GM18861 (cell line): ENCODE measurements around the gene JAKMIP2.
"Not testable (repeated sequence)": the region's sequence is repeated elsewhere in the genome, so short reads cannot be mapped to it uniquely, and the experiment has no call there.

Experiments used
- ATAC-seq: cut with Tn5 transposase; IDR thresholded peaks from one replicate; pipeline ENCODE4 v1.9.1; 2021; ENCODE audit not compliant: unreplicated experiment

The JAKMIP2 gene

DNA sequence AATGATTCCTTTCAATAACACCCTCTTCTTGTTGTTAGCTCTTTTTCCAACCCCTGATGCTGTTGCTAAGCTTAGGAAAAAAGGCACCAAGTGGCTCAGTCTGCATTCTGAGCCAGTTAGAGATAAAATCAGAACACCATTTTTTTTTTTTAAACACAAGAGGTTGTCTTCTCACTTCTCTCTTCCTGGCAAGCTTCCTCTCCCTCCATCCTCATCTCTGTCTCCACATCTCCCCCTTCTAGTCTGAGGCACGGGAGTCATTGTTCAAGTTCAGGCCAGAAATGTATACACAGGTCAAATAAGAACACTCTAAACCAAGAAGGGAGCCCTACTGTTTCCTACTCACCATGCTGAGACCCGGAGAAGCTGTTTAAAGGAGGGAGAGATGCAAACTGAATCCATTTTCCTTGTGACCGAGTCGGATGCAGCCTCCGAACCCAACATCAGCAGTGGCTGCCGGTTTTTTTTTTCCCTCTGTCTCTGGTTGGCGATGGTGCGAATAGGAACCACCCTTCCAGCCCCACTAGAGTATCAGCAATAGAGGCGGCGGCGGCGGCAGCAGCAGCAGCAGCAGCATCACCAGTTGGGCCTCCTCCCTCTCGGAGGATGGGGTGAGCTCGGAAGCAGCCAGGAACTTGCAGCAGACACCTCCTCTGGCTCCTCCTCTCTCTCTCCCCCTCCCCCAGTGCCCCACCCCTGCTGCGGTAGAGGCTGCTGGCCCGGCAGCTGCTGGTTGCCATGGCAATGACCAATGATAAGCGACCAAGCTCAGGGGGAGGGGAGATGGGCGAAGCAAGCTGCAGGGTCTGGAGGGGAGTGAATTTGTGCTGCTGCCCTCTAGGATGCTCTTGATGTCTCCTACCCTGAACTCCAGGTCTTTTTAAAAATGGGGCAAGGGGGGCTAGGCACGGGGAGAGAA, at the start of gene JAKMIP2:
TSS of gene JAKMIP2 (minus strand) at position 619 of the 919 bp plus-strand sequence. CDS start 110,922 bp downstream, outside the sequence.
- ATAC-seq = no peak

DNA sequence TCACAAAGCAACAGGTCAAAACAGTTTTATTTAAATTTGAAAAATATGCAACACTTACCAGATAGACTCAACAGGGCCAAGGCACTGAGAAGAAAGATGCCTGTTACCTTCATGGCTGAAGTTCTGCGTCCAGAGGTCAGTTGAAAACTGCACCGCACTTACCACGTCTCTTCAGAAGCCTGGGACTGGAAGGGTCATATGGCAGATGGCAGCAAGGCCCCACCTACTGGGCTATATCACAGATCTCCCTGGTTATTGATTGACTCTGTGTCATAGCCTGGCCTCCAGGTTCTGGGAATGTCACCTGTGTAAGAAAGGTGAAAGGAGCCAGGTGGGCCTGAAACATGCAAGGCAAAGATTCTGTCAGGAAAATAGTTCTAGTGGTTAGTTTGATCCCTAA, 48.9 kb upstream of the JAKMIP2 start, which contains the start of gene SPINK1:
TSS of gene SPINK1 (minus strand) at position 207 of the 400 bp plus-strand sequence. CDS start at position 113, 94 bp downstream.
- no peak for ATAC-seq

DNA sequence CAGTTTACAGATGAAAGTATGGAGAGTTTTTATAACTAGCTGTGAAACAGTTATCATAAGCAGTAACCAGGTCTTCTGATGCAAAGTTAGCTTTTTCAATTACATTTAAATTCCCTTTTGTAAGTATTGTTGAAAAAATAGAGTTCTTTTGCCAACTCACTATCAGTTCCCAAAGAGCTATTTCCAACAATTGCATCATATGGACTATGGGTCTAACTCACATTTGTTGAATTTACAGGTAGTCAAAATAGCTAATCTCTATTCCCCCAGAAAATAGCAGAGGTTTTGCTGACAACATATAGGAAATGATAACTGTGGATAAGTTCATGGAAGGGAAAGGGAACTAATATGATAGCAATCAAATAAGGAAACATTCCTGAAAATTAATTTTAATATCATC, 47.5 kb upstream of the JAKMIP2 start:
- ATAC-seq = no peak

DNA sequence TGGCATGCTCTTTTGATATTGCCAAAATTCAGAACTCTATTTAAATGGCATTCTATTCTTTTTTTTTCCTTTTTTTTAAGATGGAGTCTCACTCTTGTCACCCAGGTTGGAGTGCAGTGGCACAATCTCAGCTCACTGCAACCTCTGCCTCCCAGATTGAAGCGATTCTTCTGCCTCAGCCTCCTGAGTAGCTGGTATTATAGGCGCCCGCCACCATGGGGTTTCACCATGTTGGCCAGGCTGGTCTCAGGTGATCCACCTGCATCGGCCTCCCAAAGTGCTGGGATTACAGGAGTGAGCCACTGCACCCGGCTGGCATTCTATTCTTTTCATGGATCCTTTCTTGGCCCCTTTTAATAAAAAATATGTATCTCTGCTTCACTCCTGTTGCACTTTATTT, 44.5 kb upstream of the JAKMIP2 start:
- not testable (repeated sequence) for ATAC-seq

DNA sequence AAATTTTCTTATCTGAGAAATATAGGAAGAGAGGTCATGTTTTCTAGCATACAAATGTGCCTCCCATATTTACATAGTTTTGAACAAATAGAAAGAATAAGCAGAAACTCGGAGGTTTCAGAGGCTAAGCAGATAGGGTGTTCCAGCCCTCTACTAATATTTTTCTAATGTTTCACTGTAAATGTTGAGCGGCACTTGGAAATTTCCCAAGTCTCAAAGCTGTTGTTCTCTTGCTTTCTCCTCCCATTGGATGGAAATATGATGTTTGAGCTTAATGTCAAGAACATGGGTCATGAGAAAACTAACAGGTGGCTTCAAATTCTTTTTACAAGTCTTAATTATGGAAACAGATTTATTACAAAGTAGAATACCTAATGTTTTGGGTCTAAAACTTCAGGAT, 43.8 kb upstream of the JAKMIP2 start:
- ATAC-seq = no peak

DNA sequence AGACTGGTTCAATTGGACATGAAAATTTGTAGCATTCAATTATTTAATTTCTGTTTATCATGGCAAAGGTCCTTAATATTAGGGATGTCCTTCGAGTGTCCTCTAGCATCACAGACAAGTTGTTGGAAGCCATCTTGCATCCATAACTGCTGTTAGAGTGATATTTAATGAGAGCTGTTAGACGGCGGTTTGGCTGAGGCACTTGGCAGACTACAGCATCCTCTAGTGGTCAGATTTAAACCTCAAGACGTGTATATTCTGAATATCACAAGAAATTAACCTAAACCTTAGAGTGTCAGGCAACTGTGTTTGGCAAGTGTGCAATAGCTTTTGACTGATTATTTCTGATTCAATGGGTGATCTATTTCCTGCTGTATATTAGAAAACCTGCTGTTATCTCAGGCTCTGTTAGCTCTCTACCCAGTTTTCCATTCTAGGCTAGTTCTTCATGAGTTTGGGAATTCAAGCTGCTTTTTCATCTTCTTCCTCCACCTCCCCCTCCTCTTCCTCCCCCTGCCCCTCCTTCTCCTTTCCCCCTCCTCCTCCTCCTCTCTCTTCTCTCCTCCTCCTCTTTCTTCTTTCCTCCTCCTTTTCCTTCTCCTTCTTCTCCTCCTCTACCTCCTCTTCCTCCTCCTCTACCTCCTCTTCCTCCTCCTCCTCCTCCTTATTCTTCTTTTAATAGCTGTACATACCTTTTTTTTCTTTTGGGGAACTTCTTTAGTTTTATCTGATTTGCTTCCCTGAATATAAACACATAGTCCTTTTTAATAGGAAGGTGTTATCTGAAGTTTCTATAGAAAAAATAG, 40.4 kb upstream of the JAKMIP2 start:
- peak; percentile 85 for ATAC-seq

DNA sequence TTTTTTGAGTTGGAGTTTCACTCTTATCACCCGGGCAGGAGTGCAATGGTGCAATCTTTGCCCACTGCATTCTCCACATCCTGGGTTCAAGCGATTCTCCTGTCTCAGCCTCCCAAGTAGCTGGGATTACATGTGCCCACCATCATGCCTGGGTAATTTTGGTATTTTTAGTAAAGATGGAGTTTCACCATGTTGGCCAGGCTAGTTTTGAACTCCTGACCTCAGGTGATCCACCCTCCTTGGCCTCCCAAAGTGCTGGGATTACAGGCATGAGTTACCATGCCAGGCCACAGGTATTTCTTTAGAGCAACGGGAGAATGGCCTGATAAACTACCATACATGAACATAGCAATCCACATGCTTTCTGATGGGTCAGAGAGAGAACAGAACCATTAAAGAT, 39.7 kb upstream of the JAKMIP2 start:
- not testable (repeated sequence) for ATAC-seq

DNA sequence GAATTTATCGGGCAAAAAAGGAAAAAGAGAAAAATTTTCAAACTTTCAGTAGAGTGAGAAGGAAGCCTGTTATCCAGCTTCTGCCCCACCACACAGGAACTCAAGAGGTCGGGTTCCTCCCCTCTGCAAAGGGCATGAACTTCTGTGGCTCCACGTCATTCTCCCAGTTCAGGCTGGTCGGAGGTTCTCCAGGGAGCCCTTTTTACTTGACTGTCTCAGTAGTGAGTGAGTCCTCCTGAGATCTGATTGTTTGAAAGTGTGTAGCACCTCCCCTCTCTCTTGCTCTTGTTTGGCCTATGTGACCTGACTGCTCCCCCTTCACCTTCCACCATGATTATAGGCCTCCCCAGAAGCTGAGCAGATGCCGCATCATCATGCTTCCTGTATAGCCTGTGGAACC, 39.2 kb upstream of the JAKMIP2 start:
- ATAC-seq = no peak

DNA sequence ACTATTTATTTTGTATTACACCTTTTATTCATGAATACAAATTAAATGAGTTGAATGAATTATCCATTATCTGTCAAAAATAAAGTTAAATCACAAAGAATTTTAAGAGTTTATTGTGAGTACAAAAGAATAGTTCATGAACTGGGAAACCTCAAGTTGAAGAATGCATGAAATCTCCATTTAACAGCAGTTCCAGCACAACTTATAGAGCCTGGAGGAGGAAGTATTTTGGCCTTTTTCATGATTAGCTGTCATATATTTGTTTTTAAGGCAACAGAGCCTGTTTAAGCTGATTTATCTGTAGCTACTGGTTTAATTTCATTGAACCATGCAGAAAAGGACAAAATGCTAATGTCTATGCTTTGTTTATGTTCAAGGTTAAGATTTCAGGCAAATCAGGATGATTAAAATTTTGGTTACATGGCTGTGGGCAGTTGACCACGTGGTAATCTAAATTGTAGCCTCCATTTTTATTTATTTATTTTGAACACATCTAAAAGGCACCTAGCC, 36.8 kb upstream of the JAKMIP2 start:
- ATAC-seq = no peak

DNA sequence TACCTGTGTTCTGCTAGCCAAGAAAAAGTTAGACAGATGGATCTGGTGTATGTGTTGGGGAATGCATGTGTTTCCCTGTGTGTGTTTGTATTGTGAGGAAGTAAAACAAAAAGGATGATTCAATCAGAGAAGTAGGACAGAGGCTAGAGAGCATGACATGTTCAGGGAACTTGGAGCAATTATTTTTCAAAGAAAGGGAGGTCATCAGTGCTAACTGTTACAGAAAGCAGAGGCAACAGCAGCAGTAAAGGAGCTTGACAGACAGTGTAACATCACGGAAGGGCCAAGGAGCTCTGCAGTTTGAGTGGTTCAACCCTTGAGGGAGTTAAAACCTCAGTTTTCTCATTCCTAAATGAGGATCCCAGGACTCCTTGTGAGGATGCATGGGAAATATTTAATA, 35.8 kb upstream of the JAKMIP2 start:
- ATAC-seq = no peak

DNA sequence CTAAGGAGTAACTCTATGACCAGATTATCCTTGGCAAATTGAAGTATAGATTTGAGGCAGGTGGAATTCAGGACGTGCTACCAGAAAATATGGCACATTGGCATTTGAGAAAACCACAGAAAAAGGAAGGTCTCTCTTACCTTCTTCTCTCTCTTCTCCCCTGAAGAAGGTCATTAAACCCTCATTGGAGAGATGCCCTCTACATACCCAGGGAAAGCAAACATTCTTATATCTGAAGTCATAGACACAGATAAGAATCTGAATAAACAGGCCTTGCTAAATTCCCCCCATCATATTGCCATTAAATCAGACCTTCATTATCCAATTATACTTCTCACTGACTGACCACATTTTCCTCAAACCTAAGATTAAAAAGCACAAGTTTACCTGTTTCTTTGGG, 31.2 kb upstream of the JAKMIP2 start:
- no peak for ATAC-seq

DNA sequence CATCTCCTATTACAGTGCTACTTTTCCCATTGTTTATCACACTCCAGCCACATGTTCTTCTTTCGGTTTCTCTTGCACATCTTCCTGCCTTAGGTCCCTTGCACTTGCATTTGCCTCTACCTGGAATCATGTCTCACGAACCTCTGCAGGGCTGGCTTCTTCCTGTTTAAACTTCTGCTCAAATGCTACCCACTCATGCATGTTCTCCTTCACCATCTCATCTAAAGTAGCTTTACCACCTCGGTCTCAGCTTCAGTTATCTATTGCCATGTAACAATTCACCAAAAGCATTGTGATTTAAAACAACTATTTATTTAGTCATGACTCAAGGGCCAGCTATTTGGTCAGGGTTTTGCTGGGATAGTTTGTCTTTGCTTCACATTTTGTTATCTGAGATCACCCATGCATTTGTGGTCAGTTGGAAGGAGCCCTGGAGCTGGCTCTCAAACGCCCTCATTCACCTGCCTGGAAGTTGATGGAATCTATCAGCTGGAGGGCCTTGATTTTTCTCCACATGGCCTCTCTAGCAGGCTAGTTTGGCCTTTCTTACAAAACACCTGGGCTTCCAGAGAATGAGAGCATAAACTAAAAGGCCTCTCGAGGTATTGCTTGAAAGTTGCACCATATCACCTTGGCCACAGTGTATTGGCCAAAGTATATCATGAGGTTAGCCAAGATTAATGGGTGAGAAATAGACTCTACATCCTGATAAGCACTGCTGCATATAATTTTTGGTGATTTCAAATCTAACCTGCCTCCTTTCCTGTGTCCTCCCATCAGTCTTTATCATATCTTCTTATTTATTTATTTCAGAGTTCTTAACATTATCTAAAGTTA, 27.5 kb upstream of the JAKMIP2 start:
- no peak for ATAC-seq

DNA sequence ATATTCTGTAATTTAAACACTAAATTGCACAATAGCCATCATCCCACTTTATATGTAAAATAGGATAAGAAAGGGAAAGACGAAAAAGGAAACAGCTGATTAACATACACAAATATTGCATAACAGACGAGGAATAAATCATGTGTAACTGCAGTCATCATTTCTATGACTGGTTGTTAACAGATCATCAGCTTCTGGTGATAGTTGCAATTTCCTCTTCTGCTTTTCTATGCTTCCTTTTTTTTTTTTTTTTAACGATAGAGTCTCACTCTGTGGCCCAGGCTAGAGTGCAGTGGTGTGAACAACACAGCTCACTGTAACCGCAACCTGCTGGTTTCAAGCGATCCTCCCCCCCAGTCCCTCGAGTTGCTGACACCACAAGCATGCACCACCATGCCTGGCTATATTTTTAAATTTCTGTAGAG, 22.5 kb upstream of the JAKMIP2 start:
- peak; percentile 64 for ATAC-seq

DNA sequence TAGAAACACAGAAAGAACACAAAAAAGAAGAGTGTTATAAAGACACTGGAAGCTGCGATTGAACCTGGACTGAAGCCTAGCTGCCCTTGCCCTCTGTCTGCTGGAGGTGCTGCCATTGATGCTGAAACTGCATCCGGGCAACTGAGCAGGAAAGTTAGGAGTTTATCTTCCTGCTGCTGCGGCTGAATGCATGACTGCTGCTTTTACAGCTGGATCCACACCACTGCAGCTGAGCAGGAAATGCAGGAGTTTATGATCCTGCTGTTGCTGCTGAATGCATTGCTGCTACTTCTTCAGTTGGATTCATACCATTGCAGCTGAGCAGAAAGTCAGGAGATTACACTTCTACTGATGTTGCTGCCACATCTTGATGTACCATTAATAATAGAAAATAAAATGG, 21.8 kb upstream of the JAKMIP2 start:
- ATAC-seq = no peak

DNA sequence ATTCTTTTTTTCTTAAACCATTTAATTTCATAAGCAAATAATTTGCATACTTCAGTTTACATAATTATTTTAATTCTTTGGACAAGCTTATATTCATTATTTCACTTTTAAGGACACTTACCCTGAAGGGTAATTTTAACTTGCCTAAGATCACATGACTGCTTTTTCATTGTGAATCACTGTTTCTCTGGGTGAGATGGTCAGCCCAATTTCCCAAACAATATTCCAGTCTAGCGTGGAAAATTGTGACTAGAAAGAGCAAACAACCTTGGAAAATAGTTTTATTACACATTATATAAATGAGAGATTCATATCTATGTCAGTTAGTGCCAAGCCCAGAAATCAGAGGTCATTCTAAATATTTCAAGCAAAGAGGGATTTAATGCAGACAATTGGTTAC, 21.4 kb upstream of the JAKMIP2 start:
- ATAC-seq = no peak

DNA sequence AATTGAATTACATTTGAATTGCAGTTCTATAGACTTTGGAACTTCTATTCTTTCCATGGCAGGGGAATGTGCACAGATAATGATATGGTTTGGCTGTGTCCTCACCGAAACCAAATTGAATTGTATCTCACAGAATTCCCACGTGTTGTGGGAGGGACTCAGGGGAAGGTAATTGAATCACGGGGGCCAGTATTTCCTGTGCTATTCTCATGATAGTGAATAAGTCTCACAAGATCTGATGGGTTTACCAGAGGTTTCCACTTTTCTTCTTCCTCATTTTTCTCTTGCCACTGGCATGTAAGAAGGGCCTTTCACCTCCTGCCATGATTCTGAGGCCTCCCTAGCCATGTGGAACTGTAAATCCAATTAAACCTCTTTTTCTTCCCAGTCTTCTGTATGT, 20.6 kb upstream of the JAKMIP2 start:
- not testable (repeated sequence) for ATAC-seq

DNA sequence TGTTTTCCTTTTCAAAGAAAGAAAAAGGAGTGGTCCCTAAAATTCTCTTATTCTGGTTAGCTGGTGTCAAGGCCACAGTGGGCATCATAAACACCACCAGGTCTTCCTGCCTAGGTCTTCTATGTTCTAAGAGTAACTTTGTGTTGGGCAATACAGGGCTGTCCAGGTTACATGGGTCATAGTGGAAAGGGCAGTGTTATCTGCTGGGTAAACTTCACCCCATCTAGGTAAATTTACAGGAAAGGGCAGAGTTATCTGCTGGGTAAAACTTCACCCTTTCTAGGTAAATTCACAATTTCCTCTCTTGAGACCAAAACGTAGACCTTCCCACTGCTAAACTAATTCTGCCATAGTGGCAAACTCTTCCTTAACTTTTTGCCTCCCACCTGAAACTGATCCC, 18.9 kb upstream of the JAKMIP2 start:
- ATAC-seq = no peak

DNA sequence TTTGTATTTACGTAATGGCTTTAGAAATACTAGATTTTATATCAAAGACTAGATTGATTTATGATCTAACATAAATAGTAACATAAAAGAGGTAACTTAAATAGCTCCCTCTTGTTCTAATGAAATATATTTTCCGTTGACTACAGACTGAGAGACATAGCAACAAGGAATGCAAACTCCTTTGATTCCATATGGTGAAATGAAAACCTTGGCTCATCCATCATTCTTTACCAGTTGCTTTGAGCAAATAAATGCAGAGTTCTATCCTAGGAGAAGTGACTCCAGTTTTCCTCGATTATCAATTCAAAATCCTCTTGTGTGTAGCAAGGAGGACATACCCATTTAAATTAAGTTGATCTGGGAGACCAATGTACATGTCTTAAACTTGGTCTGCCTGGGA, 18.0 kb upstream of the JAKMIP2 start:
- ATAC-seq = no peak

DNA sequence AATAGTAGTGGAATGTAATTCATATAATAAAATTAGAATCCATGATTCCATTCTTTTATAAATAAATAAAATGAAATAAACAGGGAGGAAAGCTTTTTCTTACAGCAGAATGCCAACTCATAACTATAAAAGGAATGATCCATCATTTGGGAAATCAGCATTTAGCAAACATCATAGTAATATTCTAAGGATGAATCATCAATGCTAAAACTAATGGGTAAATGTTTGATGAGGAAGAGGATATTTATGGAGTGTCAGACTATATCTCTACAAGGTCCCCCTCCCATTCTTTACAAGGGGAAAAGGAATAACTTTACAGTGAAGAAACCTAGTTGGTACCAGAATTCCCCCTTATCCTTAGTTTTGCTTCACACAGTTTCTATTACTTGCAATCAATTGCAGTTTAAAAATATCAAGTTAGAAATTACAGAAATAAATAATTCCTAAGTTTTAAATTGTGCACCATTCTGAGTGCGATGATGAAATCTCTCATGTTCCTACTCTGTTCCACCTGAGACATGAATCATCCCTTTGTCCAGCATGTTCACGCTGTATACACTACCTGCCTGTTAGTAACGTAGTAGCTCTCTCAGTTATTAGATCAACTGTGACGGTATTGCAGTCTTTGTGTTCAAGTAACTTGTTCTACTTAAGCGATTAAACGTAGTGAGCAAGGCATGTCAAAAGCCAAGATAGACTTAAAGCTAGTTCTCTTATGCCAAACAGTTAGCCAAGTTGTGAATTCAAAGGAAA, 14.2 kb upstream of the JAKMIP2 start:
- no peak for ATAC-seq

DNA sequence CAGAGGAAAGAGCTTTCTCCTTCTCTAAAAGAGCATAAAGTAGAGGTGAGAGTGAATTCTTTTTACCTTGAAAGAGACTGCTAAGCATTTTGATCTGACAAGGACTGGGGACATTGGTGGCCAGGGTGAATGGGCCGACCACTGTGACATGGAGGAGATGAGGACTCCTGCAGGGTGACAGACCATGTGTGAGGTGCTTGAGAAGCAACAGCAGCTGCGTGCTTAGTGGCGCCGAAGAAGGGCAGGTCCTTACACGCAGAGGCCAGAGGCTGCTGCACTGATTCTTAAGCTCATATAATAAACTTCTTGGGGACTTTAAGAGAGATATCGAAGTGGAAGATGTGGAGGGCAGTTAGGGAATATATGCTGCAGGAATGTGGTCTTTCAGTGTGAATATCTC, 8.7 kb upstream of the JAKMIP2 start:
- ATAC-seq = no peak
